ENCODE measurements around the gene SMYD3. TPM values are rescaled to one million over a fixed set of nuclear protein-coding genes. Genes with fewer than 3 reads are reported as not detected.

SMYD3 gene
- total RNA-seq, 2 experiments from 2014 or later = 22.6 to 24.6 TPM

DNA sequence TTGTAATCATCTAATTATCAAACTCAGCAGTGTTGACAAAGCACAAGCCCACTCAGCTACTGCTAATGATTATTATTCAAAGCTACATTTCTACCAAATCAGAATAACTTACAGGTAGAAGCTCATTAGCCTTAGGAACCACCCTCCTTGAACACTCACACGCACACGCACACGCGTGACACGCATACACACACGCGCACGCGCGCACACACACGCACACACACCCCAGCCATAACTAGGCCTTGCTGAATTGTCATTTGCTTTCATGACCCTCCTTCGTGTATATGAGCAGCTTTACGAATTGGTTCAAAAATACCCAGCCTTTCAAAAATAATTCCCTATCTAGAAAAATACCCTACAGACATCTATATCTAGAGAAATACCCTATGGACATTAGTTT, 195.6 kb downstream of the SMYD3 start:
- no peaks in the 10 kb centered on the region for H3K27me3 Mint-ChIP-seq
- no peak overlapping the region for H3K27ac Mint-ChIP-seq
- H3K36me3 Mint-ChIP-seq (ENCODE audit: low read depth) = peaks cover 6% of the 10 kb centered on the region
- ChIA-PET CTCF (interaction anchor here (0.9 to 1.0 kb wide), 2 partner anchors 21 to 33 kb away, joined by 3 read pairs; no protein-coding TSS in a partner anchor), POLR2A (interaction anchor here (1.9 kb wide), 1 partner anchor 9 kb away, joined by 5 read pairs; no protein-coding TSS in a partner anchor)
- TF ChIP-seq, protein P1, sequence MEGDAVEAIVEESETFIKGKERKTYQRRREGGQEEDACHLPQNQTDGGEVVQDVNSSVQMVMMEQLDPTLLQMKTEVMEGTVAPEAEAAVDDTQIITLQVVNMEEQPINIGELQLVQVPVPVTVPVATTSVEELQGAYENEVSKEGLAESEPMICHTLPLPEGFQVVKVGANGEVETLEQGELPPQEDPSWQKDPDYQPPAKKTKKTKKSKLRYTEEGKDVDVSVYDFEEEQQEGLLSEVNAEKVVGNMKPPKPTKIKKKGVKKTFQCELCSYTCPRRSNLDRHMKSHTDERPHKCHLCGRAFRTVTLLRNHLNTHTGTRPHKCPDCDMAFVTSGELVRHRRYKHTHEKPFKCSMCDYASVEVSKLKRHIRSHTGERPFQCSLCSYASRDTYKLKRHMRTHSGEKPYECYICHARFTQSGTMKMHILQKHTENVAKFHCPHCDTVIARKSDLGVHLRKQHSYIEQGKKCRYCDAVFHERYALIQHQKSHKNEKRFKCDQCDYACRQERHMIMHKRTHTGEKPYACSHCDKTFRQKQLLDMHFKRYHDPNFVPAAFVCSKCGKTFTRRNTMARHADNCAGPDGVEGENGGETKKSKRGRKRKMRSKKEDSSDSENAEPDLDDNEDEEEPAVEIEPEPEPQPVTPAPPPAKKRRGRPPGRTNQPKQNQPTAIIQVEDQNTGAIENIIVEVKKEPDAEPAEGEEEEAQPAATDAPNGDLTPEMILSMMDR (IDR thresholded peaks at IDR 0.05) = no peak
- no peak overlapping the region for H3K4me3 Mint-ChIP-seq
- H3K9me3 Mint-ChIP-seq = no peaks in the 10 kb centered on the region
- no peak for DNase-seq
- no peak for ATAC-seq
- intact Hi-C loops (cut with micrococcal nuclease) = no loop called here
- H3K4me1 Mint-ChIP-seq (ENCODE audit: low read depth) = no peaks in the 10 kb centered on the region

DNA sequence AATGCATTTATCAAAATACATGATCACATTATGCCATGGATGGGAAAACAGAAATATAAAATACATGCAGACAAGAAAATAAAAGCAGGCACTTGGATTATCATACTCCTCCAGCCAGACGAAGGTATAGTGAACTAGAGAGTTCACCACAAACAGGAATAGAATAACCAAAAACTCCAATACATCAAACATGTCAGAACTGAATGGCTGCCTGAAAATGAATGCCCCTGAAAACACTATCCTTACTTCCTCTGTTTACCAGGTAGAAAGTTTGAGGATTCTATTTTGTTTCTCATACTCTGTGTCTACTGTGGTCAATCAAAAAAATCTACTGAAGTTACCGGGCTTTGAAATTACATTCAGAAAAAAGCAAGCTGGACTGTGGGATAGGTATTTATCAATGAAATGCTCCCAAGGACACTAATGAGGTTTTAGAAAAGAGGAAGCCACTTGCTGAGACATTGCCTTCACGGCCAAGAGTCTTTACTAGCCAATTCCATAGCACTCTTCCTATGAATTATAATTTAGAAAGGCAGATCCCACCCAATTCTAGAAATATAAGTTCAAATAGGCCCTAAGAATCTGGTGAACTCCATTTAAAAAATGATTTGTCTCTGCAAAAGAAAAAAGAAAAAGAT, 197.7 kb downstream of the SMYD3 start:
- TF ChIP-seq, protein P1 (IDR thresholded peaks at IDR 0.05) = no peak
- ATAC-seq = no peak
- H3K4me1 Mint-ChIP-seq (ENCODE audit: low read depth) = no peaks in the 10 kb centered on the region
- peaks cover 6% of the 10 kb centered on the region for H3K36me3 Mint-ChIP-seq (ENCODE audit: low read depth)
- no peak overlapping the region for H3K27ac Mint-ChIP-seq
- POLR2A ChIA-PET = no interaction called here
- DNase-seq = no peak
- intact Hi-C loops (cut with micrococcal nuclease) = no loop called here
- no peaks in the 10 kb centered on the region for H3K9me3 Mint-ChIP-seq
- no peaks in the 10 kb centered on the region for H3K27me3 Mint-ChIP-seq
- no peak overlapping the region for H3K4me3 Mint-ChIP-seq
- CTCF ChIA-PET = interaction anchor here (0.8 kb wide), 1 partner anchor 10 kb away, joined by 3 read pairs; no protein-coding TSS in a partner anchor

- no peaks in the 10 kb centered on the region for H3K27me3 Mint-ChIP-seq
Measured at GRCh38 chr1:246308533-246309075, 198.5 kb downstream of the SMYD3 start.

GRCh38 chr1:246306415-246307037, 200.6 kb downstream of the SMYD3 start:
- DNase-seq = no peak
- TF ChIP-seq, protein P1 (IDR thresholded peaks at IDR 0.05) = no peak
- no peaks in the 10 kb centered on the region for H3K4me1 Mint-ChIP-seq (ENCODE audit: low read depth)
- intact Hi-C loops (cut with micrococcal nuclease) = no loop called here
- no peaks in the 10 kb centered on the region for H3K27me3 Mint-ChIP-seq
- no peak overlapping the region for H3K27ac Mint-ChIP-seq
- ATAC-seq = no peak
- no peaks in the 10 kb centered on the region for H3K9me3 Mint-ChIP-seq
- ChIA-PET POLR2A (no interaction called here), CTCF (no interaction called here)
- H3K4me3 Mint-ChIP-seq = no peak overlapping the region
- H3K36me3 Mint-ChIP-seq (ENCODE audit: low read depth) = peaks cover 5% of the 10 kb centered on the region

More at GRCh38 chr1:246308533-246309075, 198.5 kb downstream of the SMYD3 start:
- intact Hi-C loops (cut with micrococcal nuclease) = no loop called here
- no peaks in the 10 kb centered on the region for H3K9me3 Mint-ChIP-seq
- POLR2A ChIA-PET = no interaction called here
- CTCF ChIA-PET = no interaction called here
- no peaks in the 10 kb centered on the region for H3K4me1 Mint-ChIP-seq (ENCODE audit: low read depth)
- TF ChIP-seq, protein P1 (IDR thresholded peaks at IDR 0.05) = no peak
- ATAC-seq (no peak), DNase-seq (no peak)
- no peak overlapping the region for H3K4me3 Mint-ChIP-seq
- H3K36me3 Mint-ChIP-seq (ENCODE audit: low read depth) = peaks cover 6% of the 10 kb centered on the region
- no peak overlapping the region for H3K27ac Mint-ChIP-seq
